RWPE2 (cell line): ENCODE measurements around the gene CDC42EP2.

Source experiments
- ATAC-seq: fragments of 200-7000 bp; cut with Tn5 transposase; 3 replicates; pipeline ENCODE4 v1.9.1; 2021; ENCODE audit warnings: low read depth
- DNase-seq: peaks from one replicate; pipeline ENCODE4 v3.0.0-alpha.2; 2020; ENCODE audit warnings: low spot score
- H3K27ac ChIP-seq: fragments of 450-650 bp; 2 replicates; pipeline ENCODE4 v1.5.1; 2017; ENCODE audit warnings: mild to moderate bottlenecking; ENCODE audit not compliant: poor library complexity, severe bottlenecking
- H3K27me3 ChIP-seq: fragments of 250-450 bp; sonication (Bioruptor Pico); 2 replicates; pipeline ENCODE4 v1.5.1; 2021; ENCODE audit warnings: mild to moderate bottlenecking, moderate library complexity; ENCODE audit not compliant: insufficient read depth, poor library complexity, severe bottlenecking
- H3K36me3 ChIP-seq: fragments of 250-450 bp; sonication (Bioruptor Pico); 2 replicates; pipeline ENCODE4 v1.5.1; 2020; ENCODE audit warnings: low read depth, mild to moderate bottlenecking, moderate library complexity
- H3K4me1 ChIP-seq: fragments of 250-450 bp; sonication (Bioruptor Pico); 2 replicates; pipeline ENCODE4 v1.5.1; 2021; ENCODE audit warnings: mild to moderate bottlenecking, moderate library complexity; ENCODE audit not compliant: insufficient read depth, poor library complexity, severe bottlenecking
- H3K4me3 ChIP-seq: fragments of 250-450 bp; sonication (Bioruptor Pico); 2 replicates; pipeline ENCODE4 v1.5.1; 2021; ENCODE audit warnings: mild to moderate bottlenecking, moderate library complexity; ENCODE audit not compliant: severe bottlenecking
- H3K9me3 ChIP-seq: fragments of 250-450 bp; sonication (Bioruptor Pico); 2 replicates; pipeline ENCODE4 v1.5.1; 2021; ENCODE audit warnings: mild to moderate bottlenecking, moderate library complexity; ENCODE audit not compliant: severe bottlenecking
- CTCF ChIP-seq: fragments of 450-650 bp; IDR thresholded peaks from one replicate; pipeline ENCODE4 v1.5.1; 2017; ENCODE audit warnings: mild to moderate bottlenecking, moderate library complexity; ENCODE audit not compliant: poor library complexity, severe bottlenecking

Gene CDC42EP2

GRCh38 chr11:65301491-65302329, 13.0 kb upstream of the CDC42EP2 start:
- H3K9me3 ChIP-seq, result no peaks in the 10 kb centered on the region
- no peak overlapping the region for H3K27ac ChIP-seq
- H3K36me3 ChIP-seq, result peaks cover 21% of the 10 kb centered on the region; the same call in 1 of the 2 replicates
- DNase-seq (no peak), ATAC-seq (peak; percentile 52; the same call in 2 of the 3 replicates)
- H3K4me3 ChIP-seq, result no peak overlapping the region
- H3K27me3 ChIP-seq, result no peaks in the 10 kb centered on the region
- no peak for TF ChIP-seq CTCF
- no peaks in the 10 kb centered on the region for H3K4me1 ChIP-seq

GRCh38 chr11:65303555-65303954, 11.1 kb upstream of the CDC42EP2 start:
- Histone ChIP-seq H3K27me3 (no peaks in the 10 kb centered on the region), H3K36me3 (0 out of 2 replicates have a peak, but pooled peaks cover 9% of the 10 kb centered on the region), H3K27ac (no peak overlapping the region), H3K4me3 (no peak overlapping the region), H3K4me1 (peaks cover 3% of the 10 kb centered on the region), H3K9me3 (no peaks in the 10 kb centered on the region)
- ATAC-seq (no peak), DNase-seq (no peak)
- no peak for TF ChIP-seq CTCF

GRCh38 chr11:65304110-65304509, 10.6 kb upstream of the CDC42EP2 start:
- Histone ChIP-seq H3K36me3 (0 out of 2 replicates have a peak, but pooled peaks cover 6% of the 10 kb centered on the region), H3K4me3 (no peak overlapping the region), H3K27ac (no peak overlapping the region), H3K9me3 (no peaks in the 10 kb centered on the region), H3K4me1 (peaks cover 7% of the 10 kb centered on the region), H3K27me3 (no peaks in the 10 kb centered on the region)
- no peak for TF ChIP-seq CTCF
- no peak for ATAC-seq
- DNase-seq, result no peak

GRCh38 chr11:65304613-65305012, 10.1 kb upstream of the CDC42EP2 start:
- no peak for ATAC-seq
- Histone ChIP-seq H3K4me3 (no peak overlapping the region), H3K4me1 (peaks cover 7% of the 10 kb centered on the region), H3K27ac (no peak overlapping the region), H3K9me3 (no peaks in the 10 kb centered on the region), H3K36me3 (0 out of 2 replicates have a peak, but pooled peaks cover 4% of the 10 kb centered on the region), H3K27me3 (no peaks in the 10 kb centered on the region)
- no peak for TF ChIP-seq CTCF
- no peak for DNase-seq
